ENCODE results near the gene C1orf198. TPM values are rescaled to one million over a fixed set of nuclear protein-coding genes. Genes with fewer than 3 reads are reported as not detected.

C1orf198 gene
- total RNA-seq, 1 donor from 2014 or later: 48.5 TPM

GRCh38 chr1:230800891-230801840, 67.2 kb downstream of the C1orf198 start:
- H3K4me3 Mint-ChIP-seq: no peak overlapping the region
- no peaks in the 10 kb centered on the region for H3K9me3 ChIP-seq (ENCODE audit: low read depth)

GRCh38 chr1:230798491-230798890, 69.8 kb downstream of the C1orf198 start:
- Histone ChIP-seq H3K36me3 (no peaks in the 10 kb centered on the region), H3K4me3 (no peak overlapping the region), H3K4me1 (no peaks in the 10 kb centered on the region), H4K20me1 (ENCODE audit: low read depth) (no peaks in the 10 kb centered on the region), H3F3A (ENCODE audit: low read depth) (no peaks in the 10 kb centered on the region), H3K9me3 (ENCODE audit: low read depth) (no peaks in the 10 kb centered on the region), H3K27ac (no peak overlapping the region), H3K9ac (no peak overlapping the region), H2AFZ (replicated peaks) (no peak overlapping the region), H3K79me2 (ENCODE audit: low read depth) (no peaks in the 10 kb centered on the region), H3K4me2 (no peak overlapping the region), H3K27me3 (peaks cover 15% of the 10 kb centered on the region)
- H3K9me3 Mint-ChIP-seq: peaks cover 2% of the 10 kb centered on the region
- H3K4me1 Mint-ChIP-seq: peaks cover 22% of the 10 kb centered on the region
- peaks cover 8% of the 10 kb centered on the region for H3K27me3 Mint-ChIP-seq (ENCODE audit: insufficient read depth, low read depth)
- H3K36me3 Mint-ChIP-seq: no peaks in the 10 kb centered on the region
- H3K27ac Mint-ChIP-seq: no peak overlapping the region
- no peak for DNase-seq (ENCODE audit: low spot score)
- no peak overlapping the region for H3K4me3 Mint-ChIP-seq
- TF ChIP-seq EZH2 (IDR thresholded peaks at IDR 0.05) (no peak), CTCF (IDR thresholded peaks at IDR 0.05) (no peak), EZH2phosphoT487 (IDR thresholded peaks at IDR 0.05) (no peak)

More at GRCh38 chr1:230800891-230801840, 67.2 kb downstream of the C1orf198 start:
- no peak for DNase-seq (ENCODE audit: low spot score)
- Mint-ChIP-seq H3K4me1 (peaks cover 15% of the 10 kb centered on the region), H3K36me3 (no peaks in the 10 kb centered on the region), H3K27ac (no peak overlapping the region), H3K9me3 (peaks cover 2% of the 10 kb centered on the region), H3K27me3 (ENCODE audit: insufficient read depth, low read depth) (peaks cover 6% of the 10 kb centered on the region)
- H3F3A ChIP-seq (ENCODE audit: low read depth): no peaks in the 10 kb centered on the region
- H3K27ac ChIP-seq: no peak overlapping the region
- no peak overlapping the region for H2AFZ ChIP-seq (replicated peaks)
- no peak for TF ChIP-seq EZH2phosphoT487 (IDR thresholded peaks at IDR 0.05)
- no peaks in the 10 kb centered on the region for H3K79me2 ChIP-seq (ENCODE audit: low read depth)
- no peaks in the 10 kb centered on the region for H3K36me3 ChIP-seq
- H3K9ac ChIP-seq: no peak overlapping the region
- H3K4me2 ChIP-seq: no peak overlapping the region
- H3K27me3 ChIP-seq: peaks cover 28% of the 10 kb centered on the region
- no peaks in the 10 kb centered on the region for H4K20me1 ChIP-seq (ENCODE audit: low read depth)
- H3K4me1 ChIP-seq: no peaks in the 10 kb centered on the region
- H3K4me3 ChIP-seq: no peak overlapping the region

DNA sequence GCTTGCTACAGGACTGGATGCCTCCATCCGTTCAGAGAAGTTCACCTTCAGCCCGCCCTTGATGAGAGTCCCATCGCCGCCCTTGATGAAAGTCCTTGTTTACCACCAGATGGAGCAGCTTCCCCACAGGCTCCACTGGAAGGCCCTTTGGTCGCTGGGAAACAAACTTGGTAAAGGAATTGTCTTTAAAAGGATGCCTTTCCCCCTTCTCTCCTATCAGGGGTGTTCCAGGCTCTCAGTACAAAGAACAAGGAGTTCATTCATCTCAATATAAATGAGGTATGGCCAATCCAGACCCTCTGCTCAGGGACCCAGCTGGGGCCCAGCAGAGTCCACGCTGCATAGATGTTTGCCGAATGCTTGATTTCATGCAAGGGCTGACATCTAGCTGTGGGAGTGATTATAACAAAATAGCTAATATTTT, 70.4 kb downstream of the C1orf198 start:
- Mint-ChIP-seq H3K4me3 (no peak overlapping the region), H3K27ac (peak overlapping the region; percentile 69), H3K36me3 (no peaks in the 10 kb centered on the region), H3K4me1 (peaks cover 24% of the 10 kb centered on the region), H3K9me3 (peaks cover 4% of the 10 kb centered on the region), H3K27me3 (ENCODE audit: insufficient read depth, low read depth) (peaks cover 10% of the 10 kb centered on the region)
- Histone ChIP-seq H3K9me3 (ENCODE audit: low read depth) (no peaks in the 10 kb centered on the region), H3K27ac (no peak overlapping the region), H3K4me1 (no peaks in the 10 kb centered on the region), H3K27me3 (peaks cover 15% of the 10 kb centered on the region), H3K36me3 (no peaks in the 10 kb centered on the region), H3K79me2 (ENCODE audit: low read depth) (no peaks in the 10 kb centered on the region), H3F3A (ENCODE audit: low read depth) (no peaks in the 10 kb centered on the region), H4K20me1 (ENCODE audit: low read depth) (no peaks in the 10 kb centered on the region), H2AFZ (replicated peaks) (peak overlapping the region; percentile 65), H3K4me3 (no peak overlapping the region), H3K9ac (no peak overlapping the region), H3K4me2 (no peak overlapping the region)
- no peak for TF ChIP-seq EZH2phosphoT487 (IDR thresholded peaks at IDR 0.05)
- TF ChIP-seq CTCF (IDR thresholded peaks at IDR 0.05): peak; percentile 67
- DNase-seq (ENCODE audit: low spot score): peak; percentile 81

Data from neural progenitor cell (in vitro differentiated cells).